ENCODE data around the gene HHIP.
"Not testable (repeated sequence)": the region's sequence is repeated elsewhere in the genome, so short reads cannot be mapped to it uniquely, and the experiment has no call there.

The HHIP gene

GRCh38 chr4:144782345-144782744 is 136.4 kb downstream of the HHIP start:
- Histone ChIP-seq H3K36me3 (ENCODE audit: control insufficient read depth in 1 of 2, insufficient read depth in 2 of 2, low read length in 2 of 2) (no peaks in the 10 kb centered on the region), H3K27ac (ENCODE audit: low read length) (no peak overlapping the region), H3K9me3 (ENCODE audit: control insufficient read depth in 1 of 2, low read length in 2 of 2) (no peaks in the 10 kb centered on the region), H3K4me1 (ENCODE audit: control insufficient read depth in 1 of 2, insufficient read depth in 2 of 2, low read length in 2 of 2) (no peaks in the 10 kb centered on the region), H3K27me3 (ENCODE audit: low read depth, low read length) (no peaks in the 10 kb centered on the region), H3K4me3 (ENCODE audit: low read depth in 1 of 2, low read length in 2 of 2) (no peak overlapping the region)

- Histone ChIP-seq H3K27me3 (ENCODE audit: low read depth, low read length) (no peaks in the 10 kb centered on the region), H3K4me1 (ENCODE audit: control insufficient read depth in 1 of 2, insufficient read depth in 2 of 2, low read length in 2 of 2) (no peaks in the 10 kb centered on the region), H3K4me3 (ENCODE audit: low read depth in 1 of 2, low read length in 2 of 2) (no peak overlapping the region), H3K27ac (ENCODE audit: low read length) (no peak overlapping the region), H3K9me3 (ENCODE audit: control insufficient read depth in 1 of 2, low read length in 2 of 2) (no peaks in the 10 kb centered on the region), H3K36me3 (ENCODE audit: control insufficient read depth in 1 of 2, insufficient read depth in 2 of 2, low read length in 2 of 2) (no peaks in the 10 kb centered on the region)
Measured at GRCh38 chr4:144785961-144786360, 140.0 kb downstream of the HHIP start.

DNA sequence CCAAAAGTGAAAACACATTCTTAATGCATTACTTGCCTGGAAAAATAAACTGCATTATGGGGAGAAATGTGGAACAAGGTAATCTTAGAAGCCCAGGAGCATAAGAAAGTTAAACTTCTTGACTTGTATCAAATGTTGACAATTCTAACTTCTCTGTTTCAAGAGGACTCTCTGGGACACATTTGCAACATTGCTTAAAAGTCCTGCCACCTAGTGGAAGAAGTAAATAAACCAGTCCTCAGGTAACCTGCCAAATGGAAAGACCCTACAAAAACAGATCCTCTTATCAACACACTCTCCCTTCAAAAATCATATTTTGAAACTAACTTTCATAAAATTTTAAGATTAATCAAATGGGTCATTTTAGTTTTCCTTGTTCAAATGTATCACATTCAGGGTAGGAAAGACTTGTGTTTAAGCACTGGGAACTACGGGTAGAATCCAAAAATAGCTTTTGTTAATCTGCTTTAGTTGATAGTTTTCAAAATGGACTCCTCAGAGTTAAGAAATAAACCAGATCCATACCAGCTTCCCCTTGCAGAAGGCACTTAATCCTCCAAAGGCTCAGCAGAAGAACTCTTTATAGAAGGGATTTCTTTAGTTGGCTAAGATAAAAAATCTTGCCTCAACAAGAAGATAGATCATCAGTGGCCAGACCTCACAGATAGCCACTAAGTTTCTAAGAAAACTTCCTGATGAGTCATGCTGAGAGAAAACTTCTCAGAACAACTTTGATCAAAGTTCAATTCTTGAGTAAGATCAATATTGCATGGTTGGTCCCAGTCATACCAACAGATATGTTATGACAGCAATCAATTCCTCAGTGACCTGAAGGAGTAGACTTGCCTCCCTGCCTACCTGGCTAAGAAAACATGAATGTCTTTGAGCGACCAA is 141.7 kb downstream of the HHIP start:
- H3K4me1 ChIP-seq (ENCODE audit: control insufficient read depth in 1 of 2, insufficient read depth in 2 of 2, low read length in 2 of 2): no peaks in the 10 kb centered on the region
- no peak overlapping the region for H3K27ac ChIP-seq (ENCODE audit: low read length)
- no peaks in the 10 kb centered on the region for H3K36me3 ChIP-seq (ENCODE audit: control insufficient read depth in 1 of 2, insufficient read depth in 2 of 2, low read length in 2 of 2)
- H3K27me3 ChIP-seq (ENCODE audit: low read depth, low read length): no peaks in the 10 kb centered on the region
- H3K9me3 ChIP-seq (ENCODE audit: control insufficient read depth in 1 of 2, low read length in 2 of 2): no peaks in the 10 kb centered on the region
- H3K4me3 ChIP-seq (ENCODE audit: low read depth in 1 of 2, low read length in 2 of 2): no peak overlapping the region

- no peaks in the 10 kb centered on the region for H3K9me3 ChIP-seq (ENCODE audit: control insufficient read depth in 1 of 2, low read length in 2 of 2)
- H3K36me3 ChIP-seq (ENCODE audit: control insufficient read depth in 1 of 2, insufficient read depth in 2 of 2, low read length in 2 of 2): no peaks in the 10 kb centered on the region
- no peak overlapping the region for H3K4me3 ChIP-seq (ENCODE audit: low read depth in 1 of 2, low read length in 2 of 2)
- no peak overlapping the region for H3K27ac ChIP-seq (ENCODE audit: low read length)
- H3K4me1 ChIP-seq (ENCODE audit: control insufficient read depth in 1 of 2, insufficient read depth in 2 of 2, low read length in 2 of 2): no peaks in the 10 kb centered on the region
- H3K27me3 ChIP-seq (ENCODE audit: low read depth, low read length): no peaks in the 10 kb centered on the region
Measured at GRCh38 chr4:144788469-144788868, 142.5 kb downstream of the HHIP start.

GRCh38 chr4:144791933-144792332 is 146.0 kb downstream of the HHIP start:
- not testable (repeated sequence) for H3K9me3 ChIP-seq (ENCODE audit: control insufficient read depth in 1 of 2, low read length in 2 of 2); H3K4me1 ChIP-seq (ENCODE audit: control insufficient read depth in 1 of 2, insufficient read depth in 2 of 2, low read length in 2 of 2); H3K36me3 ChIP-seq (ENCODE audit: control insufficient read depth in 1 of 2, insufficient read depth in 2 of 2, low read length in 2 of 2); H3K27ac ChIP-seq (ENCODE audit: low read length); H3K4me3 ChIP-seq (ENCODE audit: low read depth in 1 of 2, low read length in 2 of 2); H3K27me3 ChIP-seq (ENCODE audit: low read depth, low read length)
